Activated naive CD4-positive, alpha-beta T cell treated with anti-CD3 and anti-CD28 coated beads, Interleukin-2, amount 50 U/mL, for 72 hours (primary cell): Measurements from ENCODE around the gene NAT9. TPM values are rescaled to one million over a fixed set of nuclear protein-coding genes. Genes with fewer than 3 reads are reported as not detected.

Experiments
- ATAC-seq, 2 donors: fragments of 150-1000 bp; cut with Tn5 transposase; 2 replicates each; pipeline ENCODE4 v1.10.0; 2021; ENCODE audit warnings: mild to moderate bottlenecking in 2 of 2, moderate library complexity in 2 of 2
- DNase-seq, 2 donors: peaks; one replicate each; pipeline ENCODE4 v3.0.0; 2021 to 2022; ENCODE audit warnings: low spot score in 2 of 2
- H3K27ac Mint-ChIP-seq, 2 donors: one replicate each; pipeline ENCODE4 v1.8.0; 2022; ENCODE audit warnings: mild to moderate bottlenecking in 2 of 2, mixed read lengths in 2 of 2
- H3K36me3 Mint-ChIP-seq, 2 donors: one replicate each; pipeline ENCODE4 v1.8.0; 2022; ENCODE audit warnings: mixed read lengths in 2 of 2
- H3K9me3 Mint-ChIP-seq, 2 donors: one replicate each; pipeline ENCODE4 v1.8.0; 2022; ENCODE audit warnings: mixed read lengths in 2 of 2
- total RNA-seq, 2 donors: library from RNA; stranded (reverse); gene quantifications; one replicate each; pipeline ENCODE4 v1.2.3, GENCODE V29; 2022

NAT9 gene
- total RNA-seq, 2 donors from 2014 or later = 38.2 to 57.2 TPM

DNA sequence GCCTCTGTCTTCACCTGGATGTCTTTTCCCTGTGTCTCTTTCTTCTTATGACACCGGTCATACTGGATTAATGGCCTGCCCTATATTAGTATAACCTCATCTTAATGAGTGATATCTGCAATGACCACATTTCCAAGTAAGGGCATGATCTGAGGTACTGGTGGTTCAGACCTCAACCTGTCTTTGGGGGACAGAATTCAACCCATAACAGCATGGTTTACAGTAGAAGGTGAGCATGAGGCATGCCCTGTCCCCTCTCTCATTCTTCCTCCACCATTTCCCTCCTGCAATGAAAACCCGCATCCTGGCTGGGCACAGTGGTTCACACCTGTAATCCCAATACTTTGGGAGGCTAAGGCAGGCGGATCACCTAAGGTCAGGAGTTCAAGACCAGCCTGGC is 41.9 kb downstream of the NAT9 start:
- DNase-seq (no peak), ATAC-seq (no peak)
- Mint-ChIP-seq H3K9me3 (no peaks in the 10 kb centered on the region), H3K36me3 (no peaks in the 10 kb centered on the region), H3K27ac (no peak overlapping the region)

DNA sequence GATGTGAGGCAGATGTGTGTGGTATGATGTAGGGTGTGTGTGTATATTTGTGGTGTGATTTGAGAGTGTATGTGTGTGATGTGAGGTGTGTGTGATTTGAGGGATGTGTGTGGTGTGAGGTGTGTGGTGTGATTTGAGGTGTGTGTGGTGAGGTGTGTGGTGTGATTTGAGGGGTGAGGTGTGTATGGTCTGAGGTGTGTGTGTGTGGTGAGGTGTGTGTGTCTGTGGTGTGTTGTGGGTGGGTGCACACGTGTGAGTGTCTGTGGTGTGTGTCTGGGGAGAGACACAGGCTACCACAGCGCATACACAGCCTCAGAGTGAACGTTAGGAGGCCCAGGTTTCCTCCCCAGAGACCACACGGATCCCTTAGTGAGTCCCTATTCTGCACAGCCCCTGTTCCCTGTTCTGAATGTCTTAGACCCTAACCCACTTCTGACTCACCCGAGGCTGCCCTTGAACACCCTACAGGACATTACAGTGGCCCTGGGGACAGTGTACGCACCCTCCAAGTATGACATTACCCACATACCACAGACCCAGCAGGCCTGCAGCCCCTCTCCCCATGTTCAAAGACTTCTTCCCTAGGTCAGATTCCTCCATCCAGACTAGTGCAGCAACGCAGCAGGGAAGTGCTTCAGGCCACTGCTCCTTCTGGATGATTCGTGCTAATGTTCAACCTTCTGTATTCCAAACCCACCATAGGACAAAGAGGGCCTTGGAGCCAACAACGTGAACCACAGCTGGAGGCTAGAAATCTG is 42.6 kb downstream of the NAT9 start:
- no peak for DNase-seq
- H3K27ac Mint-ChIP-seq = no peak overlapping the region
- H3K36me3 Mint-ChIP-seq = no peaks in the 10 kb centered on the region
- no peak for ATAC-seq
- H3K9me3 Mint-ChIP-seq = no peaks in the 10 kb centered on the region

DNA sequence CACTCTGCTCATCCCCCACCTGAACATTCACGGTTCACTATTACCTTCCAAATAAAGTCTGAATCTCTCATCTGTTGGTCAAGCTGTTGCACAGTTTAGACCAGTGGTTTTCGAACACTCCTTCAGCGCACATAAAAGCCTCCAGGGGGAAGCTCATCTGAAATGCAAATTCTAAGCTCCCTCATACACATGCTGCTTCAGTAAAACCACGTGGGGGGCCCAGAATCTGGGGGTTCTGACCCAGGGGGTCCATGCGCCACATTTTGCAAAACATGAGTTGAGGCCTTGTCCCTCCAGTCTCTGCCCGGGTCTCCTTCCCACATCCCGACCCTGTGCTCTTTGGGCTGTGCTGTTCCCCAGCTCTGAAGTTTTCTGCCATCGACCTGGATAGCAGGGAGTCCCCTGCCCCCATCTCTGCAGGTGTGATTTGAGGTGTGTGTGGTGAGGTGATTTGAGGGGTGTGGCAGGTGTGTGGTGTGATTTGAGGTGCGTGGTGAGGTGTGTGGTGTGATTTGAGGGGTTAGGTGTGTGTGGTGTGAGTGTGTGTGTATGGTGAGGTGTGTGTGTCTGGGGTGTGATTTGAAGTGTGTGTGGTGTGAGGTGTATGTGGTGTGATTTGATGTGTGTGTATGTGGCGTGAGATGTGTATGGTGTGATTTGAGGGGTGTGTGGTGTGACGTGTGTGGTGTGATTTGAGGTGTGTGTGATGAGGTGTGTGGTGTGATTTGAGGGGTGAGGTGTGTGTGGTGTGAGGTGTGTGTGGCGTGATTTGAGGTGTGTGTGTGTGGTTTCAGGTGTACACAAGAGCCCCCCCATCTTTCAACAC is 43.9 kb downstream of the NAT9 start:
- Mint-ChIP-seq H3K9me3 (no peaks in the 10 kb centered on the region), H3K36me3 (no peaks in the 10 kb centered on the region), H3K27ac (no peak overlapping the region)
- no peak for DNase-seq
- ATAC-seq = no peak

GRCh38 chr17:74731347-74731605 is 44.9 kb downstream of the NAT9 start:
- Mint-ChIP-seq H3K36me3 (no peaks in the 10 kb centered on the region), H3K9me3 (no peaks in the 10 kb centered on the region), H3K27ac (no peak overlapping the region)
- DNase-seq = no peak
- no peak for ATAC-seq

- H3K27ac Mint-ChIP-seq = no peak overlapping the region
- ATAC-seq (peak; percentile 78 to 88), DNase-seq (no peak)
- H3K9me3 Mint-ChIP-seq = no peaks in the 10 kb centered on the region
- no peaks in the 10 kb centered on the region for H3K36me3 Mint-ChIP-seq
Observed at GRCh38 chr17:74730491-74731346, 45.4 kb downstream of the NAT9 start.

DNA sequence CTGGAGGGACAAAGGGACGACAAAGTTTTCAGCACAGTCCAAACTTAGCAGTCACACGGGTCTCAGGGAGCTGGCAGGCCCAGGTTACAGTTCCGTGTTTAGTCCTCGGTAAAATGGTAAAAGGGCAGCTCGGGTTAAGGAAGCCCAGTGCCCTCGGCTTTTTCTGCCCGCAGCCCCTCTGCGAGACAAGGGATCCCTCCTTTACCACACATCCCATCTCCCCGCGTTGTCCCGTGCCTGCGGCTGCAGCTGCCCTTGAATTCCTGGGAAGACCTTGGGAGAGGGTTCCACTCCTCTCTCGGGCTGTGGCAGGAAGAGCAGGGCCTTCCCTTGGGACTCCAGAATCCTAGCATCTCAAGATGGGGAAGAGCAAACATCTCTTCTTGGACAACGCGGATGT is 46.3 kb downstream of the NAT9 start:
- no peak overlapping the region for H3K27ac Mint-ChIP-seq
- no peaks in the 10 kb centered on the region for H3K9me3 Mint-ChIP-seq
- H3K36me3 Mint-ChIP-seq = no peaks in the 10 kb centered on the region
- DNase-seq (no peak), ATAC-seq (no peak)

- no peaks in the 10 kb centered on the region for H3K36me3 Mint-ChIP-seq
- ATAC-seq (no peak), DNase-seq (no peak)
- no peak overlapping the region for H3K27ac Mint-ChIP-seq
- H3K9me3 Mint-ChIP-seq = no peaks in the 10 kb centered on the region
Observed at GRCh38 chr17:74729368-74729767, 46.8 kb downstream of the NAT9 start.

- no peaks in the 10 kb centered on the region for H3K36me3 Mint-ChIP-seq
- ATAC-seq (no peak), DNase-seq (no peak)
- H3K9me3 Mint-ChIP-seq = no peaks in the 10 kb centered on the region
- H3K27ac Mint-ChIP-seq = no peak overlapping the region
Observed at GRCh38 chr17:74728702-74729075, 47.5 kb downstream of the NAT9 start.

DNA sequence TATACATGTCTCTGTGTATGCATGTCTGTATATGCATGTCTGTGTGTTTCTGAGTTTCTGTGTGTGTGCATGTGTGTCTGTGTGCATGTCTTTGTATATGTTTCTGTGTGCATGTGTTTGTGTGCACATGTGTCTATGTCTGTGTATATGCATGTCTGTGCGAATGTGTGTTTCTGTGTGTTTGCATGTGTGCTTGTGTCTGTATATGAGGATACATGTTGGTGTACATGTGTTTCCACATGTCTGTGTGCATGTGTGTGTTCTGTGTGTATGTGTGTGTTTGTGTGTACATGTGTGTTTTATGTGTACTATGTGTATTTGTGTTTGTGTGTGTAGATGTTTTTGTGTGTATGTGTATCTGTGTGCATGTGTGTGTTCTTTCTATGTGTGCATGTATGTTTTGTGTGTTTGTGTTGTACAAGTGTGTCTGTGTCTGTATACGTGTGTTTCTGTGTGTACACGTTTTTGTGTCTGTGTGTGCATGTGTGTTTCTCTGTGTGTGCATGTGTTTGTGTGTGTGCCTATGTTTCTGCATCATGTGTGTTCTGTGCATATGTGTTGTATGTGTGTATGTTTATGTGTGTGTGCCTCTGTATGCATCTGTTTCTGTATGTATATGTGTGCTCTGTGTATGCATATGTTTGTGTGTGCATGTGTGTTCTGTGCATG is 48.0 kb downstream of the NAT9 start:
- H3K27ac Mint-ChIP-seq = no peak overlapping the region
- H3K36me3 Mint-ChIP-seq = no peaks in the 10 kb centered on the region
- no peaks in the 10 kb centered on the region for H3K9me3 Mint-ChIP-seq
- DNase-seq = no peak
- no peak for ATAC-seq

DNA sequence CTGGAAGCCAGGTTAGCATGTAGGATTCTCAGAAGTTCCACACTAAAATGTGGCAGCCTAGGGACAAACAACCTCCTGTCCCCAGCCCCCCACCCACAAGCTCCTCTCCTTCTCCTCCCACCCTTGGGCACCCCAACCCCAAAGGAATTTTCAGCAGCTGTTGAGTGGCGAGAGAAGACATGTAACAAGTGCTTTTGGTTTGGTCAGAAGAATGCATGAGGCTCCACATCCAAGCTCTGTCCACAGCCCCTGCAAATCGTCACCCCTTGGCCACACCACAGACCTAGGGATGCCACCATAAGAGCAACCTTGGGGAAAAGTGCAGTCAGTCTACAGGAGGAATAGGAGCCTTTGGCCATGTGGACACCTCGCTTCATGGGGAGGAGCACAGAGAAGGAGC is 51.0 kb downstream of the NAT9 start:
- H3K9me3 Mint-ChIP-seq = no peaks in the 10 kb centered on the region
- DNase-seq (no peak), ATAC-seq (no peak)
- no peak overlapping the region for H3K27ac Mint-ChIP-seq
- no peaks in the 10 kb centered on the region for H3K36me3 Mint-ChIP-seq

GRCh38 chr17:74723891-74724290 is 52.3 kb downstream of the NAT9 start:
- DNase-seq (no peak), ATAC-seq (no peak)
- no peaks in the 10 kb centered on the region for H3K9me3 Mint-ChIP-seq
- no peak overlapping the region for H3K27ac Mint-ChIP-seq
- no peaks in the 10 kb centered on the region for H3K36me3 Mint-ChIP-seq

DNA sequence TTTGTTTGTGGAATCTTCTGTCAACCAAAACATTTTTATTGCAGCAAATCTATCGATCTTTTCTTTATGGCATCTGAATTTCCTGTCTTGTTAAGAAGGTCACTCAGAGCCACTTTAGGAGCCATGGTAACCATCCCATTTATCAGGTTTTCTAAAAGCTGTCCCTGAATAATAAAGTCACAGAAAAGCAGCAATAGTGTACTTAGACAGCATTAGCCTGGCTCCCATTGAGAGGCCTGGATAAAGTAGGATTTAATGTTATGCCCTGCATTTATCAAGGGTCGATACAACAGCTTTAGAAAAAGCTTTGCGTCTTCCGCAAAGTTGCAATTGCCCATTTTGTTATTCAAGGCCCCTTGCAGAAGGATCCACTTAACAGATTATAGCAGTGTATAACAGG is 53.4 kb downstream of the NAT9 start:
- no peak for ATAC-seq
- H3K27ac Mint-ChIP-seq = no peak overlapping the region
- H3K9me3 Mint-ChIP-seq = no peaks in the 10 kb centered on the region
- DNase-seq = no peak
- H3K36me3 Mint-ChIP-seq = no peaks in the 10 kb centered on the region

Other genes starting within 250 kb of the NAT9 start
- gene CD300LB, start 244.9 kb downstream of the NAT9 start, total RNA-seq = not detected
- under 1 TPM in 1 of 2 donors, not detected in 1; 0.25 TPM for gene CD300C, start 230.2 kb downstream of the NAT9 start, total RNA-seq
- not detected for gene CD300H, start 208.8 kb downstream of the NAT9 start, total RNA-seq
- gene CD300LD, start 184.1 kb downstream of the NAT9 start, total RNA-seq = not detected
- gene CD300E, start 152.6 kb downstream of the NAT9 start, total RNA-seq = not detected
- not detected for gene CD300LF, start 63.4 kb downstream of the NAT9 start, total RNA-seq
- gene RAB37, start 39.1 kb downstream of the NAT9 start, total RNA-seq = 1 to 10 TPM; 3.4 to 4.0 TPM
- 100 to 1,000 TPM in 1 of 2 donors, 10 to 100 TPM in 1; 59.0 to 114 TPM for gene NHERF1, start 27.7 kb downstream of the NAT9 start, total RNA-seq
- gene GRIN2C, start 83.5 kb upstream of the NAT9 start, total RNA-seq = under 1 TPM in 1 of 2 donors, not detected in 1; 0.87 TPM
- 10 to 100 TPM; 30.9 to 96.3 TPM for gene FDXR, start 96.6 kb upstream of the NAT9 start, total RNA-seq
- not detected for gene FADS6, start 117.3 kb upstream of the NAT9 start, total RNA-seq
- not detected for gene USH1G, start 146.9 kb upstream of the NAT9 start, total RNA-seq
- not detected for gene OTOP2, start 147.9 kb upstream of the NAT9 start, total RNA-seq
- not detected for gene OTOP3, start 159.6 kb upstream of the NAT9 start, total RNA-seq
- 1 to 10 TPM; 1.6 to 2.8 TPM for gene HID1, start 196.4 kb upstream of the NAT9 start, total RNA-seq
- gene CDR2L, start 211.3 kb upstream of the NAT9 start, total RNA-seq = 1 to 10 TPM; 1.5 TPM
- gene MRPL58, start 236.3 kb upstream of the NAT9 start, total RNA-seq = 10 to 100 TPM; 29.8 to 48.1 TPM